ENCODE measurements around the gene MLLT1. TPM values are rescaled to one million over a fixed set of nuclear protein-coding genes. Genes with fewer than 3 reads are reported as not detected.
A peak's percentile ranks its signal among the peaks of the same experiment; 100 is the strongest.

MLLT1 gene
- total RNA-seq, 1 experiment from 2014 or later, result 54.9 TPM

DNA sequence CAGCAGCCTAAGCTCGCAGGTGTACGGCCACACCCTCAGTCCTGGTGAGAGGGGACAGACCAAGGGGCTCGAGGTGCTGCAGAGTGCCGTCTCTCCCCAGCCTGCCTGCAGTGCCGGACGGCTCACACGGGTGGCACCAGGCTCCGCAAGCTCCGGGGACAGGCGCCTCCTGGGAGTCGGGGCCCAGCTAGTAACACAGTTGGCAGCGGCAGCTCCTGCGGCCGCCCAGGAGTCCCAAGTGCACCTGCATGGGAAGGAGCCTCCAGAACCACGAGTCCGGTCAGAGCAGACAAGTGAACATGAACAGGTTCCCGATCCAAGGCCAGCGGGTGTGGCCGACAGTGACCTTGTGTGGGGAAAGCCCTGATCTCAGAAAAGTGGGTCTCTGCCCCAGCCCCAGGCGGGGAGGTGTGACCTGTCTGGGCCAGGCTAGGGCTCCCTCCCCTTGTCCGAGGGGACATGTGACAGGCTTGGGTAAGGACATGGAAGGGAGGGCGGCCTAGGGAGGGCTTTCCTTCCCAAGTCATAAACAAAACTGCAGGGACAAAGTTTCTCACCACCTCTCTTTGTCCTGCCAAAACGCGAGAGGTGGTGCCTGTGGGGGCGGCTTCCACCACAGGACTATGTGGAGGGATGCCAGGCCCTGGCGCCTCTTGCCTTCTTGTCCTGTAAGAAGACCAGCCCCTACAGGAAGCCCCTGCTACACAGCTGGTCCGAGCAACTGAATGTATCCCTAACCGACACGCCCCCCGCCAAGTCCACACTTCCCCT lies 46.5 kb downstream of the MLLT1 start:
- Histone ChIP-seq H2BK15ac (ENCODE audit: low read depth, low read length) (no peak overlapping the region), H4K91ac (ENCODE audit: insufficient read length, low read depth, low read length) (no peak overlapping the region), H3K23ac (ENCODE audit: insufficient read length, low read depth, low read length) (no peak overlapping the region), H2BK120ac (ENCODE audit: low read depth, low read length, poor library complexity, severe bottlenecking) (no peak overlapping the region), H2BK12ac (ENCODE audit: insufficient read length, low read depth, low read length) (no peak overlapping the region), H2BK5ac (ENCODE audit: insufficient read length, low read length) (no peak overlapping the region), H3K79me1 (ENCODE audit: insufficient read depth, low read depth, low read length, poor library complexity, severe bottlenecking) (peaks cover 2% of the 10 kb centered on the region), H3K4ac (ENCODE audit: low read depth, low read length) (no peak overlapping the region), H3K9me3 (ENCODE audit: control insufficient read depth, low read depth, low read length) (no peaks in the 10 kb centered on the region), H3K14ac (ENCODE audit: insufficient read depth, low read length) (no peak overlapping the region; the same call in 1 of the 2 replicates), H3K56ac (ENCODE audit: insufficient read length, low read depth, low read length) (no peak overlapping the region), H4K5ac (ENCODE audit: insufficient read length, low read depth, low read length) (no peak overlapping the region), H2AK5ac (ENCODE audit: insufficient read length, low read length) (no peak overlapping the region), H3T11ph (ENCODE audit: low read length) (no peak overlapping the region), H3K18ac (ENCODE audit: insufficient read length, low read depth, low read length) (no peak overlapping the region), H4K20me1 (ENCODE audit: control insufficient read depth, insufficient read depth, insufficient read length) (no peaks in the 10 kb centered on the region), H2BK20ac (ENCODE audit: low read depth, low read length, poor library complexity, severe bottlenecking) (no peak overlapping the region), H3K27ac (ENCODE audit: insufficient read length, low read depth, low read length) (no peak overlapping the region), H3K4me1 (ENCODE audit: insufficient read depth, low read length) (no peaks in the 10 kb centered on the region), H3K27me3 (ENCODE audit: insufficient read depth, low read length) (no peaks in the 10 kb centered on the region), H3K9ac (ENCODE audit: extremely low read depth, insufficient read length, low read length) (no peak overlapping the region), H3K79me2 (ENCODE audit: insufficient read depth, low read length) (peaks cover 3% of the 10 kb centered on the region; the same call in 1 of the 2 replicates), H4K8ac (replicated peaks; ENCODE audit: insufficient read length, low read depth, low read length) (no peak overlapping the region), H3K4me2 (ENCODE audit: insufficient read depth, insufficient read length, low read length) (no peak overlapping the region), H2AFZ (ENCODE audit: low read length) (no peak overlapping the region), H3K23me2 (ENCODE audit: insufficient read length, low read depth, low read length, poor library complexity, severe bottlenecking) (no peaks in the 10 kb centered on the region)
- WGBS (ENCODE audit: extremely low coverage, insufficient read length, low lambda C conversion rate), result no CpG with 5 or more reads among the region's 30 CpGs
- no peak for DNase-seq
- Mint-ChIP-seq H3K9me3 (no peaks in the 10 kb centered on the region; a peak in 1 of 5 replicates), H3K4me1 (peaks cover 22 to 32% of the 10 kb centered on the region in 2 experiments), H3K36me3 (ENCODE audit: insufficient read depth in 1 of 3, low read depth in 3 of 3) (peaks cover 9 to 16% (median 15%) of the 10 kb centered on the region in 3 experiments), H3K4me3 (peak overlapping the region in 1 of 2 experiments; percentile 48; a peak in 1 of 5 replicates), H3K27me3 (ENCODE audit: low read depth) (no peaks in the 10 kb centered on the region; the same call in 1 of the 2 replicates), H3K27ac (no peak overlapping the region; a peak in 1 of 7 replicates)
- TF ChIP-seq CTCF (conservative IDR thresholded peaks at IDR 0.05), result no peak
